GM12865 (cell line): ENCODE measurements around the gene ANK2.

Experiments
- DNase-seq: peaks from one replicate; pipeline ENCODE4 v3.0.0; 2010; ENCODE audit warnings: low read depth
- H3K4me3 ChIP-seq: 2 replicates; pipeline ENCODE4 v1.5.1; 2011; ENCODE audit warnings: mild to moderate bottlenecking, low read depth, low read length, control low read depth
- CTCF ChIP-seq: IDR thresholded peaks from 2 replicates; pipeline ENCODE4 v1.5.1; 2011; ENCODE audit warnings: low read length, control low read depth, low read depth, inconsistent platforms; ENCODE audit not compliant: insufficient read depth; ENCODE audit errors: missing control alignments

The ANK2 gene

DNA sequence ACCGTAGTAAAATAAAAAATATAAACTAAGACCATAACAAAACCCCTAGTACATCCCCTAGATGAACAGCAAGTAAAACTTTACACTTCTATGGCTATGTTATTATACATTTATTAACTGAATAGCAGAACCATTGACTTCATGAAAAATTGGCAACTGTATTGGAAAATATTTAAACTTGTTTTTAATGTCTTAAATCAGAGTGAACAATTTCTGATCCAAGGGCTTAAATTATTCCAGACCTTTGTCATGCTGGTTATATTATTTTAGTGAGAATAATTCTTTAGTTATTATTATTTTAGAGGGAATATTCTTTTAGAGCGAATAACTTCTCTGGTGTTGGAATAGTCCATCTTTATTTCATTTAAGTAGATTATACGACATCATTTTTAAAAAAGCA, 265.0 kb downstream of the ANK2 start:
- no peak for DNase-seq
- no peak overlapping the region for H3K4me3 ChIP-seq
- no peak for TF ChIP-seq CTCF

GRCh38 chr4:113316879-113317278, 267.4 kb downstream of the ANK2 start:
- H3K4me3 ChIP-seq: no peak overlapping the region
- DNase-seq: peak; percentile 84
- TF ChIP-seq CTCF: no peak

DNA sequence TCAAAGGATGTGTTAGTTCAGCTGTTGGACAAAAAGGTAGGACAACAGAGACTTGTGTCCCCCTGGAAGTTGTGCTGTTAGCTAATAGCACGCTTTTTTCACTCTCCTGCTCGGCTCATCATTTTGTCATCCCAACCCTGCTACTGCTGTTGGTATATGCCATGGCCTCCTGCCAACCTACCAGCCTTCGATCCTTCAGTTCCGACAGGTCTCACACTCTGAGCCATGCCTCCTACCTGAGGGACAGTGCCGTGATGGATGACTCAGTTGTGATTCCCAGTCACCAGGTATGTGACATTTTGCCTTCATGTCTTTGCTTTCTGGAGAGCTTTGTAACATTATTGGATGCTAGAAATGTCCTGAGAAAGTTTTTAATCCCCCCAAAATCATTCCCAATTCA, 268.1 kb downstream of the ANK2 start:
- no peak for DNase-seq
- no peak for TF ChIP-seq CTCF
- H3K4me3 ChIP-seq: no peak overlapping the region; the same call in 1 of the 2 replicates

DNA sequence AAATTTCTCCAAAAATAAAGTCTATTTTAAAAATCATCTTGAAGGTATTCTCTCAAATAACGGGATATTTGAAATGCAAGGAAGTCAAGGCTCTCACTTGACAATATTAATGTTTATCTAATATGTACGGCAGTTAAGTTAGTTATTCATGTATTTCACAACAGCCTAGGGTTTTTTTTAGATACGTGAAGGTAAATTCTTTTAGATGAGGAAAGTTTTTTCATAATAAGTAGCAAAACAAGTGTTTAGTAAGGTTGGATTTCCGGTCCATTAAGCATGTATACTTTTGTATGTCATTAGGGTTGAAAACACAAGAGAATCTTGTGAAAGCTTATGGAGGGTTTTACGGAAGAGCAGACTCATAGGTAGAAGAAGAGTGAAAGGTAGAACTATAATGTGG, 273.3 kb downstream of the ANK2 start:
- TF ChIP-seq CTCF: no peak
- H3K4me3 ChIP-seq: no peak overlapping the region
- no peak for DNase-seq

GRCh38 chr4:113325876-113326615, 276.6 kb downstream of the ANK2 start:
- no peak for DNase-seq
- H3K4me3 ChIP-seq: no peak overlapping the region
- no peak for TF ChIP-seq CTCF

DNA sequence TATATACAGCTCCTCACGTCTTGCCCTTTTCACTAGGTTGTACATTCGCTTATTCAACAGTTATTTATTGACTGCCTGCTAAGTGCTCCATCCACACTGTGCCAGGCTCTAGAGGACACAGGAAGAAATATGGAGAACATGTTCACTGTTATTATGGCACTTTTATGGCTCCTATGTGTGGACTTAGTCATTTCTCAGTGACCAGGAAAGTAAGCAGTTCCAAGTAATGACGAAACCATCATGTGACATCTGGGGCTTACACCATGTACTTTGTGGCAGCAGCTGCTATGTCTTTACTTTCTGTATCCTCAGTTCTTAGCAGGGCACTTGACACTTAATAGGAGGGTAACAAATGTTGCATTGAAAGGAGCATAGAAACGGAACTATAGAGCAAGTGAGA, 278.0 kb downstream of the ANK2 start:
- no peak overlapping the region for H3K4me3 ChIP-seq
- TF ChIP-seq CTCF: no peak
- DNase-seq: no peak

- TF ChIP-seq CTCF: peak; percentile 39
- no peak overlapping the region for H3K4me3 ChIP-seq
- DNase-seq: peak; percentile 12
Measured at GRCh38 chr4:113328514-113328913, 279.1 kb downstream of the ANK2 start.
